Mucosa of descending colon (tissue), 3 donors: Measurements from ENCODE around the gene MPRIP. TPM values are rescaled to one million over a fixed set of nuclear protein-coding genes. Genes with fewer than 3 reads are reported as not detected.

Experiments used
- ATAC-seq: fragments of 200-7000 bp; cut with Tn5 transposase; one replicate; pipeline ENCODE4 v1.9.1; 2020; ENCODE audit warnings: mild to moderate bottlenecking, moderate library complexity
- DNase-seq, 3 donors: peaks; one replicate each; pipeline ENCODE4 v3.0.0-alpha.2; 2020
- H3K36me3 ChIP-seq: fragments of 200-600 bp; one replicate; pipeline ENCODE4 v1.8.0; 2021; ENCODE audit warnings: low read depth, mild to moderate bottlenecking
- H3K4me1 ChIP-seq: fragments of 200-600 bp; one replicate; pipeline ENCODE4 v1.8.0; 2021; ENCODE audit warnings: low read depth, mild to moderate bottlenecking
- H3K4me3 ChIP-seq: fragments of 200-600 bp; one replicate; pipeline ENCODE4 v1.8.0; 2021; ENCODE audit warnings: mild to moderate bottlenecking
- H3K9me3 ChIP-seq: fragments of 200-600 bp; one replicate; pipeline ENCODE4 v1.8.0; 2021; ENCODE audit warnings: mild to moderate bottlenecking
- CTCF ChIP-seq: fragments of 200-600 bp; IDR thresholded peaks from one replicate; pipeline ENCODE4 v1.8.0; 2022; ENCODE audit warnings: antibody characterized with exemption, mild to moderate bottlenecking
- intact Hi-C, 2 donors: fragments of 100-400 bp; cut with DNase I in 1 of 2; cut with micrococcal nuclease in 1 of 2; formaldehyde crosslinking; loops; one replicate each; pipeline versions ENCODE4 v1.11.0 to v1.11.1; 2022; cut with DNase I, micrococcal nuclease
- total RNA-seq, 3 donors: library from RNA; stranded (reverse); fragmentation: NEBNext Ultra II Directional in 2 of 3; extraction: Animal tissue kit (Norgen Biotek cat#: 25700) in 2 of 3; gene quantifications; one replicate each; pipeline versions ENCODE4 v1.2.1 to v1.2.4, GENCODE V29; 2021 to 2023
- donor health status: DM: no; HTN: no; CAD: no; lungs with moderate emphysema.
- donor health status: DM: no; HTN: no; CAD: no.
- donor health status: DM: no; HTN: yes; CAD: no.

Gene MPRIP
- total RNA-seq, 3 donors from 2014 or later = 150 to 249 (median 231) TPM

- Histone ChIP-seq H3K4me1 (peaks cover 19% of the 10 kb centered on the region), H3K9me3 (no peaks in the 10 kb centered on the region), H3K36me3 (no peaks in the 10 kb centered on the region), H3K4me3 (no peak overlapping the region)
- TF ChIP-seq CTCF = no peak
- DNase-seq (peak in 1 of 3 donors; percentile 21), ATAC-seq (no peak)
- intact Hi-C loops = no loop called here
These were observed 45.3 kb downstream of the MPRIP start for GRCh38 chr17:17087424-17088015.

GRCh38 chr17:17088086-17088485 lies 45.8 kb downstream of the MPRIP start:
- Histone ChIP-seq H3K4me1 (peaks cover 22% of the 10 kb centered on the region), H3K4me3 (no peak overlapping the region)
- peak in 1 of 3 donors; percentile 17 for DNase-seq

GRCh38 chr17:17088541-17089525 lies 46.6 kb downstream of the MPRIP start:
- no peak for TF ChIP-seq CTCF
- ATAC-seq (no peak), DNase-seq (peak in 1 of 3 donors; percentile 19)
- H3K36me3 ChIP-seq = no peaks in the 10 kb centered on the region
- H3K4me1 ChIP-seq = peaks cover 22% of the 10 kb centered on the region
- H3K9me3 ChIP-seq = no peaks in the 10 kb centered on the region
- intact Hi-C loops = no loop called here
- no peak overlapping the region for H3K4me3 ChIP-seq

More at GRCh38 chr17:17088086-17088485, 45.8 kb downstream of the MPRIP start:
- TF ChIP-seq CTCF = no peak
- Histone ChIP-seq H3K9me3 (no peaks in the 10 kb centered on the region), H3K36me3 (no peaks in the 10 kb centered on the region)
- intact Hi-C loops = no loop called here
- ATAC-seq = no peak

- DNase-seq (peak in 2 of 3 donors; percentile 45 to 51), ATAC-seq (peak; percentile 75)
- TF ChIP-seq CTCF = no peak
These were observed 47.8 kb downstream of the MPRIP start for GRCh38 chr17:17089796-17090641.

GRCh38 chr17:17090642-17091103 lies 48.4 kb downstream of the MPRIP start:
- intact Hi-C loops = no loop called here

More at GRCh38 chr17:17089796-17090641, 47.8 kb downstream of the MPRIP start:
- Histone ChIP-seq H3K36me3 (no peaks in the 10 kb centered on the region), H3K9me3 (no peaks in the 10 kb centered on the region), H3K4me1 (peaks cover 25% of the 10 kb centered on the region), H3K4me3 (no peak overlapping the region)
- intact Hi-C loops = no loop called here

More at GRCh38 chr17:17090642-17091103, 48.4 kb downstream of the MPRIP start:
- ATAC-seq (peak; percentile 94), DNase-seq (peak; percentile 66 to 84 (median 67))
- Histone ChIP-seq H3K4me3 (no peak overlapping the region), H3K4me1 (peaks cover 25% of the 10 kb centered on the region), H3K9me3 (no peaks in the 10 kb centered on the region), H3K36me3 (no peaks in the 10 kb centered on the region)
- no peak for TF ChIP-seq CTCF
